Measurements from ENCODE around the gene CTNNBL1.

DNA sequence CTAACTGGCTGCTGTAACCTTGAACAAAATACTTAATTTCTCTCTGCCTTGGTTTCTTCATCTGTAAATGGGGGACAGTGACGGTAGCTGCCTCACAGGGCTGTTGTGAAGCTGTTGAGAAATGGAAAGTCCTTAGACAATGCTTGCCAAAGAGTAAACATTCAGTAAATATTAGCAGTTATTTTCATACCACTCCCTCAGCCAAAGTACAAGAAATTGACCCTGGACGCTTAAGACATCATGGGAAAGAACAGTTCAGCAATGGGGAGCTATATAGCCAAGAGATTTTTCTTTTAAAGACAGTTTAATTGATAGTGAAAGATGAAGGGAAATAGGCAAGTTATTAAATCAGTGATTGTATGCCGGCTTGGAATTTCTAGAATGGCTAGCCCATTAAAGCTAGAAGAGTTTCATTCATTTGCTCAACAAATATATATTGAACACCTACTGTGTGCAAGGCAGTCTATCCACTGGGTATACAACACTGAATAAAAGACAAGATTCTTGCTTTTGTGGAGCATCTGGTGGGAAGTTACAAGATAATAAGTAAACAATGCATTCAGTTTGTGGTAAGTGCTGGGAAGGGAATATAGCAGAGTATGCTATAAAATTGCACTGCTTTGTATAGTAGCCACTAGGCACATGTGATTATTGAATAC lies 2.0 kb downstream of the CTNNBL1 start:
- TF ChIP-seq ZNF274 (IDR thresholded peaks at IDR 0.05; ENCODE audit: low read depth, low read length) (no peak), SUZ12 (IDR thresholded peaks at IDR 0.05; ENCODE audit: extremely low read depth, insufficient read depth, insufficient read length) (no peak)

Data from NT2/D1 (cell line).